Activated naive CD8-positive, alpha-beta T cell treated with anti-CD3 and anti-CD28 coated beads, Interleukin-2, amount 50 U/mL, for 16 hours (primary cell): ENCODE data around the gene GZMM.
"Not testable (repeated sequence)": the region's sequence is repeated elsewhere in the genome, so short reads cannot be mapped to it uniquely, and the experiment has no call there.

Experiments used
- DNase-seq: peaks from one replicate; pipeline ENCODE4 v3.0.0-alpha.2; 2020; ENCODE audit warnings: low read depth, low spot score

Gene GZMM

GRCh38 chr19:583198-583967, 39.5 kb downstream of the GZMM start:
- DNase-seq = no peak

GRCh38 chr19:583968-584239, 40.1 kb downstream of the GZMM start:
- DNase-seq = no peak

- DNase-seq = peak; percentile 37
Measured at GRCh38 chr19:584240-585001, 40.6 kb downstream of the GZMM start.

GRCh38 chr19:585146-585545, 41.3 kb downstream of the GZMM start:
- DNase-seq = not testable (repeated sequence)

- no peak for DNase-seq
Measured at GRCh38 chr19:585551-586110, 41.8 kb downstream of the GZMM start.

- peak; percentile 45 for DNase-seq
Measured at GRCh38 chr19:588093-588740, 44.4 kb downstream of the GZMM start.

- DNase-seq = no peak
Measured at GRCh38 chr19:588741-589692, 45.2 kb downstream of the GZMM start.

GRCh38 chr19:589693-590395, 46.0 kb downstream of the GZMM start, which contains the start of gene HCN2:
HCN2 (plus strand) TSS chr19:589881; CDS start chr19:589946, 65 bp downstream.
- DNase-seq = no peak

- no peak for DNase-seq
Measured at GRCh38 chr19:590396-590745, 46.5 kb downstream of the GZMM start.

GRCh38 chr19:590750-591098, 46.9 kb downstream of the GZMM start:
- DNase-seq = no peak

GRCh38 chr19:591099-591958, 47.5 kb downstream of the GZMM start:
- DNase-seq = no peak

- DNase-seq = no peak
Measured at GRCh38 chr19:592101-592500, 48.2 kb downstream of the GZMM start.

GRCh38 chr19:593055-593454, 49.2 kb downstream of the GZMM start:
- DNase-seq = no peak

- DNase-seq = no peak
Measured at GRCh38 chr19:593505-593904, 49.7 kb downstream of the GZMM start.

- DNase-seq = no peak
Measured at GRCh38 chr19:594265-594870, 50.5 kb downstream of the GZMM start.

GRCh38 chr19:595326-596262, 51.7 kb downstream of the GZMM start:
- no peak for DNase-seq

- no peak for DNase-seq
Measured at GRCh38 chr19:596263-596655, 52.4 kb downstream of the GZMM start.
